OCI-LY1 (cell line): ENCODE measurements around the gene BCL2L12.

ENCODE experiments used
- EZH2 ChIP-seq: fragments of 200-600 bp; sonication (generic), shearing (Covaris generic); IDR thresholded peaks from 2 replicates; pipeline ENCODE4 v1.8.0; 2017; ENCODE audit warnings: borderline replicate concordance, mixed run types, mild to moderate bottlenecking, antibody characterized with exemption, low read length, moderate library complexity, mixed read lengths
- TF ChIP-seq, protein P1 (sequence below): fragments of 200-600 bp; sonication (generic), shearing (Covaris generic); IDR thresholded peaks from 2 replicates; pipeline ENCODE4 v1.5.1; 2017; ENCODE audit warnings: mild to moderate bottlenecking, antibody characterized with exemption, low read length, moderate library complexity, mixed read lengths

DNA sequence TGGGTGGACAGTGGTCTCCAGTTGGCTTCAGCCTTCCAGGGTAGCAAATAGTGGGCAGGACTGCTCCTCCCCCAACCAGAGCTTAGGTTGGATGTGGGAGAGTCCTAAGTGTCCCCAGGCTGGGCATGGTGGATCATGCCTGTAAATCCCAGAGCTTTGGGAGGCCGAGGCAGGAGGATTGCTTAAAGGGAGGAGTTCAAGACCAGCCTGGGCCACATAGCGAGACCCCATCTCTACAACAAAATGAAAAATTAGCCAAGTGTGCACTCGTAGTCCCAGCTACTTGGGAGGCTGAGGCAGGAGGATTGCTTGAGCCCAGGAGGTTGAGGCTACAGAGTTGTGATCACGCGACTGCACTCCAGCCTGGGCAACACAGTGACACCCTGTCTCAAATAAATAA lies 33.2 kb upstream of the BCL2L12 start:
- TF ChIP-seq, protein P1, sequence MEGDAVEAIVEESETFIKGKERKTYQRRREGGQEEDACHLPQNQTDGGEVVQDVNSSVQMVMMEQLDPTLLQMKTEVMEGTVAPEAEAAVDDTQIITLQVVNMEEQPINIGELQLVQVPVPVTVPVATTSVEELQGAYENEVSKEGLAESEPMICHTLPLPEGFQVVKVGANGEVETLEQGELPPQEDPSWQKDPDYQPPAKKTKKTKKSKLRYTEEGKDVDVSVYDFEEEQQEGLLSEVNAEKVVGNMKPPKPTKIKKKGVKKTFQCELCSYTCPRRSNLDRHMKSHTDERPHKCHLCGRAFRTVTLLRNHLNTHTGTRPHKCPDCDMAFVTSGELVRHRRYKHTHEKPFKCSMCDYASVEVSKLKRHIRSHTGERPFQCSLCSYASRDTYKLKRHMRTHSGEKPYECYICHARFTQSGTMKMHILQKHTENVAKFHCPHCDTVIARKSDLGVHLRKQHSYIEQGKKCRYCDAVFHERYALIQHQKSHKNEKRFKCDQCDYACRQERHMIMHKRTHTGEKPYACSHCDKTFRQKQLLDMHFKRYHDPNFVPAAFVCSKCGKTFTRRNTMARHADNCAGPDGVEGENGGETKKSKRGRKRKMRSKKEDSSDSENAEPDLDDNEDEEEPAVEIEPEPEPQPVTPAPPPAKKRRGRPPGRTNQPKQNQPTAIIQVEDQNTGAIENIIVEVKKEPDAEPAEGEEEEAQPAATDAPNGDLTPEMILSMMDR = no peak
- TF ChIP-seq EZH2 = no peak
